Stimulated activated effector memory CD8-positive, alpha-beta T cell treated with anti-CD3 and anti-CD28 coated beads, Interleukin-12 subunit alpha, Interleukin-12 subunit beta, amount 100 ng/mL, for 72 hours (primary cell): ENCODE measurements around the gene CHMP2A.

ENCODE experiments used
- ATAC-seq: fragments of 150-1000 bp; cut with Tn5 transposase; 2 replicates; pipeline ENCODE4 v1.10.0; 2021
- DNase-seq, 2 donors: peaks; one replicate each; pipeline ENCODE4 v3.0.0; 2021 to 2022; ENCODE audit warnings: low spot score in 2 of 2
- H3K27ac Mint-ChIP-seq: one replicate; pipeline ENCODE4 v1.8.0; 2022; ENCODE audit warnings: mild to moderate bottlenecking, mixed read lengths
- H3K36me3 Mint-ChIP-seq: one replicate; pipeline ENCODE4 v1.8.0; 2022; ENCODE audit warnings: mild to moderate bottlenecking, mixed read lengths
- H3K4me1 Mint-ChIP-seq: one replicate; pipeline ENCODE4 v1.8.0; 2022; ENCODE audit warnings: mixed read lengths
- H3K4me3 Mint-ChIP-seq: one replicate; pipeline ENCODE4 v1.8.0; 2022; ENCODE audit warnings: mild to moderate bottlenecking, mixed read lengths
- H3K9me3 Mint-ChIP-seq: one replicate; pipeline ENCODE4 v1.8.0; 2022; ENCODE audit warnings: mixed read lengths

Gene CHMP2A

DNA sequence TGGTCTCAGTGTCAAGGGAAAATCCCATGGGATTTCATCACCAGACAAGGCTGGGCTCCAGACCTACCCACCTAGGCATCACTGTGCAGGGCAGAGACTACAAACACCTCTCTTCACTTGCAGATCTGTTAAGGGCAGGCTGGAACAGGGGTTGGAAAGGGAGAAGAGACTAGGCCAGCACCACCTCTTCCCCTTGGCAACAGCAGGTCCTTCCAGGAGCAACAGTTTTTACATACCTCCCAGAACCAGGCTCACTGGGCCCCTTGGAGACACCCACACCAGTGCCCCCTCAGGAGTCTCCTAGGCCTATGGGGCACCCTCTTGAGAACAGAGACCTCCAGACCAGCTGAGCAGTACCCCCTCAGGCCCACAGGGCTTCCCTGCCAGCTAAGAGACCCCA lies 6.0 kb upstream of the CHMP2A start:
- DNase-seq (no peak), ATAC-seq (no peak)
- Mint-ChIP-seq H3K4me1 (peaks cover 68% of the 10 kb centered on the region), H3K36me3 (peaks cover 43% of the 10 kb centered on the region), H3K4me3 (peak overlapping the region; percentile 75), H3K9me3 (no peaks in the 10 kb centered on the region), H3K27ac (no peak overlapping the region)

DNA sequence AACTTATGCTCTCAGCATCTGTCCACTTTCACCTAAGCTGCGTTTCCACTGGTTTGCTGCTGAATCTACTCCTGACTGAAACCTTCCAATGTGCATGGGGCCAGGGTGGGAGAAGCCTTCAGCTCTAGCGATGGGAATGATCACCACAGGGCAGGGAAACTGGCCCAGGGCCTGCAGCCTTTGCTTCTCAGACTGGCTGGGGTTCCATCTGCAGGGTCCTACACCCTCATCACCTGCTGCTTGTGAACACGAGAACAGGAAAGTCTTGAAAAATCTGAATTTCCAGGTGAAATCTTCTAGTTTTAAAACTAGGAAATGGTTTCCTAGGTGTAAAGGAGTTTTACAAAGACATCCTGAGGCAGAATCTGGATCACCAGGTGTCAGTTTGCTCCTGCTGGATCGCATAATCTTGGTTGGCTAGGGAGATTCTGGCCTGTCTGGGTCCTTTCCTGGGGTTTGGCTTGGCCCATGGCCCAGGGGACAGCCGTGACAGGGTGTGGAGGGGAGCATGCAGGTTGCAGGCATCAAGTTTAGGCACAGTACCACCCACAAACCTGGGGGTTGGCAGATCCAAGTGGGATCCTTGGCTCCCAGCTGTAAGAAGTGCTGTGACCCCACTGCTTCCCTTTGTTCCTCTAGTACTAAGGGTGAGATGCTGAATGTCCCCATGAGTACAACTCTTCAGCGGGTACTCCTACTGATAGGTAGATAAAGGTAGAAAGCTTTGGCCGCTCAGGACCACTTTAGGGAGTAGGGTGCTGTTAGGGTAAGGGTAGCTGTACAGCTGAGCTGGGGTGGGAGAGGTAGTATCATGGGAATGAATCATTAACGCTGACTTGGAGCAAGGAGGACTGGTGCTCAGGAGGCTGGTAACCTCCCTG lies 5.3 kb upstream of the CHMP2A start:
- DNase-seq (no peak), ATAC-seq (no peak)
- Mint-ChIP-seq H3K4me3 (peak overlapping the region; percentile 98), H3K36me3 (peaks cover 49% of the 10 kb centered on the region), H3K27ac (peak overlapping the region; percentile 100), H3K9me3 (no peaks in the 10 kb centered on the region), H3K4me1 (peaks cover 74% of the 10 kb centered on the region)

DNA sequence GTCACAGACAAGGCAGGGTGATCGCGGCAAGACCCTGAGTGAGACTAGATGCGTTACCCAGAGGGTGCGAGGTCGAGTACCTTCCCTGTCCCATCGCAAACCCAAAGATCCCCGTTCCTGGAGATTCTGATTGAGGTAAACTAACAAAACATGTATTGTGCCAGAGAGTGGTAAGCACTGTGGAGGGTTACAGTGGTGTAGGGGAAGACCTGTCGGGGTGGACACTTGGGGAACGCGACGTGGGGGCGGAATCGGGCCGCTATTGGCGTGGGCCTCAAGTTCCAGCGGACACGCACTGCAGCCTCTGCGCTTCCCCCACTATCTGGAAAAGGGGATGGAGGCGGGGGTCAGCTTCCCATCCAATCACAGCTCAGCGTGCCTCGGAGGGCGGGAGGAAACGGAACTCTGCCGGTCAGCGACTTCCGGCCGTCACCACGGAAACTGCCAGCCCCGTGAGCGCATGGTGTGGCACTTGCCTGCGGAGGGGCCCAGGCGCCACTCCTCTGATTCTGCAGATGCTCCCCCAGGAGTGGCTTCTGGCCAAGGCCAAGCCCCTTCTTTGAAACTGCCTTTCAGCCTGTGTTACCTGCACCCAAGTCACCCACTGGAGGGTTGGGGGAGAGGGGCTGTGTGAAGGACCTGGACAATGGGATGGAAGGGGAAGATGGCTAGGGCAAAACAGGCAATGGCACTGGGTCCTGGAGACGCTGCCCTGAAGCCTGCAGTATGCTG lies 4.5 kb upstream of the CHMP2A start:
- Mint-ChIP-seq H3K27ac (peak overlapping the region; percentile 100), H3K4me1 (peaks cover 82% of the 10 kb centered on the region), H3K4me3 (peak overlapping the region; percentile 98), H3K9me3 (no peaks in the 10 kb centered on the region), H3K36me3 (peaks cover 57% of the 10 kb centered on the region)
- DNase-seq, result peak; percentile 56 to 89
- peak; percentile 2 for ATAC-seq

DNA sequence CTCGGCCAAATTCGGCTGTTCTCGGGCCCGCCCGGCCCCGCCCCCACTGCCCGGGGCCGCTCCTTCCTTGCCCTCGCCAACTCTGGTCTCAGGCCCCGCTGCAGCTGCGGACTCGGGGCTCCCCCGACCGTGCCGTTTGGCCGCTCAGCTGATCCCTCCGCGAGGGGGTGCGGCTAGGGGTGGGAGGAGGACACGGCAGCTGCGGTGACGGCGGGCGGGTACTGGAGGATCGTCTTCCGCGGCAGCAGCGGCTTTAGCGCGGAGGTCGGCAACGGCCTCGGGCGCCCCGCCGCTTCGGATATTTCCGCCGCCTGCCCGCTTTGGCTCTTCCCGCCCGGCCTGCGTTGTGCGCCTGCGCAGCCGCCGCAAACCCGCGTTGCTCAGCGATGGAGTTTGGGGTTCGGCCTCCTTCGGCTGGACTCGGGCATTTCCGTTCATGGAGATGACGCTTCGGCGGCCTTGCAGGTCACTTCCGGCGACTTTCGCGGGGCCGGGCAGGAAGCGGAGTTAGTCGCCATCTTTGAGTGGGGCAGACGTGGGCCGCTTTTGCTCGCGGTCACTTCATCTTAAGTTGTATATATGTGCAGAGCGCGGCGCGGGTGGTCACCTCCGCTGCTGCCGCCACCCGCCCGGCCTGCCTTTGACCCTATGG lies 3.8 kb upstream of the CHMP2A start:
- peaks cover 86% of the 10 kb centered on the region for H3K4me1 Mint-ChIP-seq
- H3K4me3 Mint-ChIP-seq, result peak overlapping the region; percentile 98
- ATAC-seq (peak; percentile 79), DNase-seq (peak; percentile 100)
- no peaks in the 10 kb centered on the region for H3K9me3 Mint-ChIP-seq
- peaks cover 64% of the 10 kb centered on the region for H3K36me3 Mint-ChIP-seq
- peak overlapping the region; percentile 100 for H3K27ac Mint-ChIP-seq

DNA sequence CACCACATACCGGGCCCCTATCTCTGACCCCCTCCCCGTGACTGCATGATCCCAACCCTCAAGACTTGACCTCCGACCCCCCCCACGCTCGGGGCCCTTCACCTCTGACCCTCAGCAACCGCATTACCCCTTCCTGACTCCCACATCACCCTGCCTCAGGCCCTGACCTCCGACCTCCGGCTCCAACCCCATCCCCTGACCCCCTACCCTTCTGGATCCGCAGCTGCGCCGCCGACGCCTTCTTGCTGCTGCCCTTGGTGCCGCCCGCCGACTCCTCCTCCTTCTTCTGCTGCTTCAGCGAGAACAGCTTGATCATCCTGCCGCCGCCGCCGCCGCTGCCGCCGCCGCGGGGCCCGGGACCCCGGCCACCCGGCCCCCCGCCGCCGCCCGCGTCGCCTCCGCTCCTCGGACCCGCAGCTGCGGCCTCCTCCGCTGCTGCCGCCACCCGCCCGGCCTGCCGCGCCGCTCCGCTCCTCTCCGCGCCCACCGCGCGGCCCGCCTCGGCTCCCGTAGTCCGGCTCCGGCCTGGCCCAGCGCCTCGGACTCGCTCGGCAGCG lies 3.2 kb upstream of the CHMP2A start, which contains the start of gene UBE2M:
Gene UBE2M, minus strand, starts transcription at position 546 of the 557 bp plus-strand sequence. Its CDS starts 230 bp downstream, at position 316.
- ATAC-seq, result peak; percentile 18
- peak within 1 kb of the TSS; percentile 100 for H3K27ac Mint-ChIP-seq
- H3K4me3 Mint-ChIP-seq, result peak within 1 kb of the TSS; percentile 98
- H3K4me1 Mint-ChIP-seq, result peaks cover 85% of the 10 kb centered on the region
- peak in 1 of 2 donors; percentile 80 for DNase-seq
- H3K9me3 Mint-ChIP-seq, result no peaks in the 10 kb centered on the region
- H3K36me3 Mint-ChIP-seq, result peaks cover 70% of the 10 kb centered on the region

DNA sequence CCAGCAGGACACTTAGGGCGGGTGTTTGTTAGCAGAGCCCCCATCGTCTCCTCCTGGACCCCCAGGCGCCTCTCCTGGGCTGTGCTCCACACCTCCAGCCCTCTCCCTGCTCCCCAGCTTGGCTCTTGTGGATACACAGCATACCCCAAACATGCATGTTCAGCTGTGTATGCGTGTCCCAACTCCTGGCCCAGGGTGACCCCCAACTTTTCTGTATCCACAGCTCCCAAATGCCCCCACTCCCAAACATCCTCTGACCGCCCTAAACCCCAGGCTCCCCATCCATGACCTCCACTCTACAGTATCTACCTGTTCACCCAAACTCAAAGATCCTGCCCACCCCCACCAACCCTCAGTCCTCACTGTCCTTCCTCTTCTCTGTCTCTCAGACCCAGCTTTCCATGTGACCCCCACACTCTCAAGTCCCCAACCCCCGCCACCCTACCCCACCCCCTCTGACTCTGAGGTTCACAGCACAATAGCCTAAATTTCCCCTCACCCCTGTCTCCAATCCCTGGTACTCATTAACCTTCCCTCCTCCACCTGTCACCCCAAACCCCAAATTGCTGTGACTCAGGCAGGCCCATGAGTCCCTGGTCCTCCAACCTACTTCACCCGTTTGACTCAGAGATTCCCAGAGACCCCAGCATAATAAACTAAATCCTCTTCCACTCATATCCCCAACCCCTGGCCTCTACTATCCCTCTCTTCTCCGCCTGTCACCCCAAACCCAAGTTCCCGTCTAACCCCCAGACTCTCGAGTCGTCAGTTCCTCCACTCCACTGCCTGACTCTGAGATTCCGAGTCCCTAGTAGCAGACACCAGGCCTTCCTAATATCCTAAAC lies 2.5 kb upstream of the CHMP2A start:
- Mint-ChIP-seq H3K36me3 (peaks cover 77% of the 10 kb centered on the region), H3K9me3 (no peaks in the 10 kb centered on the region), H3K4me1 (peaks cover 86% of the 10 kb centered on the region), H3K4me3 (peak overlapping the region; percentile 98), H3K27ac (peak overlapping the region; percentile 100)
- ATAC-seq (no peak), DNase-seq (peak in 1 of 2 donors; percentile 50)

DNA sequence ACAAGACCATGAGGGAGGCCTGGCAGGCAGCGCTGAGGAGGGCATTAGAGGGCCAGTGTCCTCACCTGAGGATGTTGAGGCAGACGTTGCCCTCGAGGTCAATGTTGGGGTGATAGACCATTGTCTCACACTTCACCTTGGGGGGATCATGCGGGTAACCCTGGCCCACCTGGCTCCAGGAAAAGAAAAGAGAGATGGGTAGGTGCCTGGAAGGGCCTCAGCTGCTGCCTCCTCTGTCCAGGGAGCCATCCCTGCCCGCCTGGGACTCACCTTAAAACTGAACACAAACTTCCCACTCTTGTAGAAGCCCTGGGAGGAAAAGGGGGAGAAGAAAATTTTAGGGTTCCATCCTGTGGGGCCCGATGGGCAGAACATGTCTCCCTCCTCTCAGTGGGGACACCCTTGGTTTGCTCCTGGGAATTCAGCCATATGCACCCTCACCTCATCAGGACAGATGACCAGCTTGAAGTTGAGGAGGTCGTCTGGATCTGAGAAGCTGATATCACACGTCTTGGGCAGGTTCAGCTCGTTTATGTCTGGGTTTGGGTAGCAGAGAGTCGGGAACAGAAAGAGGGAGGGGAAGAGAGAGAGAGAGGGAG lies 1.8 kb upstream of the CHMP2A start:
- Mint-ChIP-seq H3K4me1 (peaks cover 82% of the 10 kb centered on the region), H3K4me3 (peak overlapping the region; percentile 98), H3K36me3 (peaks cover 83% of the 10 kb centered on the region), H3K9me3 (no peaks in the 10 kb centered on the region), H3K27ac (peak overlapping the region; percentile 100)
- peak in 1 of 2 donors; percentile 49 for DNase-seq
- no peak for ATAC-seq

DNA sequence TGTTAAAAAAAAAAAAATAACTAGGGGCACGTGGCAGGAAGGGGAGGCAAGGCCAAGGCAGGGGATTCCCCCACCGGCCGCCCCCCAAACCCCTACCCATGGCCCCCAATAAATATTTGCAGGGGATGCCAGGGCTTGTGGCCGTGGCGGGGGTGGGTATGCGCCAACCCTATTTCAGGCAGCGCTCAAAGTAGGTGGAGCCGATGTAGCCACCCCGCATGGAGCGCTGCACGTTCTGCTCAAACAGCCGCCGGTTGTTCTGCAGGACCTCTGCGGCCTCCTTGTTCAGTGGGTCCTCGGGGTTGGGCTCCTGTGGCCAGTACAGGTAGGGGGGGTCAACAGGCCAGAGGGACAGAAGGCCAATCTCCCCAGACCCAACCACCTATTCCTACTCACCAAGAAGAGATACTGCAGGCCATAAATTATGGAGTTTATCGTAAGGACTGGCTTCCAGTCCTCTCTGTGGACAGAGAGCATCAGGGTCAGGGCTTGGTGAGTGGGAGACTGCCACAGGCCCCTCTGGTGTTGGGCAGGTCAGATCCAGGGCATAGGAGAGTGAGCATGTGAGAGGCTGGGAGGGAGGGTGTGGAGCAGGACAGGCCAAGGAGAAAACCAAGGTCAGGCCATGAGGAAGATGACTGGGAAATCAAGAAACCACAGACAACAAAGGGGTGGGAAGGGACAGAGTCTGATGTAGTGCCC lies 1.2 kb upstream of the CHMP2A start:
- Mint-ChIP-seq H3K4me3 (peak overlapping the region; percentile 98), H3K9me3 (no peaks in the 10 kb centered on the region), H3K4me1 (peaks cover 77% of the 10 kb centered on the region), H3K27ac (peak overlapping the region; percentile 100), H3K36me3 (peaks cover 85% of the 10 kb centered on the region)
- no peak for ATAC-seq
- peak in 1 of 2 donors; percentile 50 for DNase-seq

DNA sequence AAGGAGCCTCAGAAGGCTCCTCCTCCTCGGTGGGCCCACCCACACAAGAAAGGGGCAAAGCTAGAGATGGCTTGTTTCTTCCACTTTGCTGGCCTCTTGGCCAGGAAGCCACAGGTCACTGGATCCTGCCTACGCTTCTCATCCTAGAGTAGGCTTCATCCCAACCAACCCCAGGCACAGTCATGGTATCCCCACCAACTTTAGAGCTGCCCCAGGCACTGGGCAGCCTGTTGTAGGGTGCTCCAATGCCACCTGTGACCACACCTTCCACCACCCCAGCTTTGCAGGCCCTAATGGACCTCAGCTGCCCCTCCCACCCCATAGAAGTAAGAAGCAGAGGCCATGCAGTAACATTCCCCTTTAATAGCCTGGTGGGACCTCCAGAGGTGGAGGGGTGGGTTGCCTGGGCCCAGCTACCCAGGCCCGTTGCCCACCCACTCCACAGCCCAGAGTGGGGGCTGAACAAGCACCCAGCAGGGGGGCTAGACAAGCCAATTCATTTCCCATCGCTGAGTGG lies 522 bp upstream of the CHMP2A start:
- peaks cover 78% of the 10 kb centered on the region for H3K4me1 Mint-ChIP-seq
- H3K9me3 Mint-ChIP-seq, result no peaks in the 10 kb centered on the region
- ATAC-seq (no peak), DNase-seq (no peak)
- H3K36me3 Mint-ChIP-seq, result peaks cover 92% of the 10 kb centered on the region
- peak overlapping the region; percentile 98 for H3K4me3 Mint-ChIP-seq
- peak overlapping the region; percentile 100 for H3K27ac Mint-ChIP-seq

GRCh38 chr19:58553799-58554493 lies 959 bp downstream of the CHMP2A start:
- DNase-seq (no peak), ATAC-seq (no peak)
- Mint-ChIP-seq H3K4me3 (peak overlapping the region; percentile 98), H3K9me3 (no peaks in the 10 kb centered on the region), H3K36me3 (peaks cover 100% of the 10 kb centered on the region), H3K27ac (peak overlapping the region; percentile 100), H3K4me1 (peaks cover 73% of the 10 kb centered on the region)

DNA sequence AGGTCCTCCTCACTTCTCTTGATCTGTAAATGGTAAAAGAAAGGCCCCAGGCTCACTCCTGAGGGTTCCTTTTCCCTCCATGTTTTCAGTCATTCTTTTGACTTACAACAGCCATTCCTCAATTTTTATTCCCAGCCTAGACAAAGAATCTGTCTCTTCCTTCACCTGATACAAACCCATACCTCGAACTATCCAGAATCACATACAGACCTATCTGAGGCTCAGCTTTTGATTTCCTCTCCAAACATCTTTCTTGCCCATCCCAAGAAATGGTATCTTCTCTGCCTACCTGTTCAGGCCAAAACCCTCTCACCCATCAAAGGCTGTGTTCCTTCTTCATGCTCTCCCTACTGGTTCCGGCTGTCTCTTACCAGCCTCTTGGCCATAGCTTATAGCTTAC lies 2.2 kb downstream of the CHMP2A start:
- no peaks in the 10 kb centered on the region for H3K9me3 Mint-ChIP-seq
- no peak overlapping the region for H3K4me3 Mint-ChIP-seq
- peak overlapping the region; percentile 100 for H3K27ac Mint-ChIP-seq
- H3K4me1 Mint-ChIP-seq, result peaks cover 71% of the 10 kb centered on the region
- DNase-seq (no peak), ATAC-seq (no peak)
- peaks cover 100% of the 10 kb centered on the region for H3K36me3 Mint-ChIP-seq

GRCh38 chr19:58551577-58552471 lies 3.1 kb downstream of the CHMP2A start:
- H3K4me3 Mint-ChIP-seq, result no peak overlapping the region
- H3K36me3 Mint-ChIP-seq, result peaks cover 100% of the 10 kb centered on the region
- H3K9me3 Mint-ChIP-seq, result no peaks in the 10 kb centered on the region
- no peak for ATAC-seq
- H3K4me1 Mint-ChIP-seq, result peaks cover 70% of the 10 kb centered on the region
- DNase-seq, result peak in 1 of 2 donors; percentile 56
- peak overlapping the region; percentile 100 for H3K27ac Mint-ChIP-seq
